ENCODE results near the gene WHAMM.
A peak's percentile ranks its signal among the peaks of the same experiment; 100 is the strongest.

Gene WHAMM

GRCh38 chr15:82852941-82853561 is 43.6 kb downstream of the WHAMM start:
- Histone ChIP-seq H3K4me3 (ENCODE audit: severe bottlenecking) (no peak overlapping the region), H3K9me3 (ENCODE audit: severe bottlenecking) (no peaks in the 10 kb centered on the region), H3K36me3 (ENCODE audit: low read depth) (peaks cover 15% of the 10 kb centered on the region), H3K27me3 (ENCODE audit: insufficient read depth, poor library complexity, severe bottlenecking) (no peaks in the 10 kb centered on the region), H3K4me1 (ENCODE audit: insufficient read depth, poor library complexity, severe bottlenecking) (no peaks in the 10 kb centered on the region), H3K27ac (ENCODE audit: poor library complexity, severe bottlenecking) (no peak overlapping the region)
- ATAC-seq (ENCODE audit: low read depth): no peak
- no peak for TF ChIP-seq CTCF (IDR thresholded peaks at IDR 0.05; ENCODE audit: poor library complexity, severe bottlenecking)
- peak; percentile 52 for DNase-seq (ENCODE audit: low spot score)

GRCh38 chr15:82854554-82854953 is 45.1 kb downstream of the WHAMM start:
- no peak for ATAC-seq (ENCODE audit: low read depth)
- H3K9me3 ChIP-seq (ENCODE audit: severe bottlenecking): no peaks in the 10 kb centered on the region
- no peak overlapping the region for H3K4me3 ChIP-seq (ENCODE audit: severe bottlenecking)
- H3K36me3 ChIP-seq (ENCODE audit: low read depth): peaks cover 8% of the 10 kb centered on the region
- H3K27ac ChIP-seq (ENCODE audit: poor library complexity, severe bottlenecking): no peak overlapping the region
- peak; percentile 61 for DNase-seq (ENCODE audit: low spot score)
- no peaks in the 10 kb centered on the region for H3K4me1 ChIP-seq (ENCODE audit: insufficient read depth, poor library complexity, severe bottlenecking)
- H3K27me3 ChIP-seq (ENCODE audit: insufficient read depth, poor library complexity, severe bottlenecking): no peaks in the 10 kb centered on the region
- TF ChIP-seq CTCF (IDR thresholded peaks at IDR 0.05; ENCODE audit: poor library complexity, severe bottlenecking): no peak

GRCh38 chr15:82855286-82856100 is 46.1 kb downstream of the WHAMM start:
- no peaks in the 10 kb centered on the region for H3K9me3 ChIP-seq (ENCODE audit: severe bottlenecking)
- no peak overlapping the region for H3K27ac ChIP-seq (ENCODE audit: poor library complexity, severe bottlenecking)
- no peak for ATAC-seq (ENCODE audit: low read depth)
- H3K36me3 ChIP-seq (ENCODE audit: low read depth): peaks cover 8% of the 10 kb centered on the region; the same call in 1 of the 2 replicates
- DNase-seq (ENCODE audit: low spot score): peak; percentile 35
- H3K4me1 ChIP-seq (ENCODE audit: insufficient read depth, poor library complexity, severe bottlenecking): no peaks in the 10 kb centered on the region
- H3K4me3 ChIP-seq (ENCODE audit: severe bottlenecking): no peak overlapping the region
- no peaks in the 10 kb centered on the region for H3K27me3 ChIP-seq (ENCODE audit: insufficient read depth, poor library complexity, severe bottlenecking)
- TF ChIP-seq CTCF (IDR thresholded peaks at IDR 0.05; ENCODE audit: poor library complexity, severe bottlenecking): no peak

GRCh38 chr15:82856397-82857170 is 47.2 kb downstream of the WHAMM start:
- no peak overlapping the region for H3K4me3 ChIP-seq (ENCODE audit: severe bottlenecking)
- peaks cover under 1% of the 10 kb centered on the region; the same call in 1 of the 2 replicates for H3K36me3 ChIP-seq (ENCODE audit: low read depth)
- TF ChIP-seq CTCF (IDR thresholded peaks at IDR 0.05; ENCODE audit: poor library complexity, severe bottlenecking): no peak
- no peaks in the 10 kb centered on the region for H3K9me3 ChIP-seq (ENCODE audit: severe bottlenecking)
- ATAC-seq (ENCODE audit: low read depth) (no peak), DNase-seq (ENCODE audit: low spot score) (peak; percentile 43)
- no peaks in the 10 kb centered on the region for H3K4me1 ChIP-seq (ENCODE audit: insufficient read depth, poor library complexity, severe bottlenecking)
- no peak overlapping the region for H3K27ac ChIP-seq (ENCODE audit: poor library complexity, severe bottlenecking)
- no peaks in the 10 kb centered on the region for H3K27me3 ChIP-seq (ENCODE audit: insufficient read depth, poor library complexity, severe bottlenecking)
